Uterus (tissue), 2 donors: ENCODE measurements around the gene SSH2.

ENCODE experiments used
- POLR2A ChIP-seq, 2 donors: fragments of 450-650 bp; IDR thresholded peaks; one replicate each; pipeline ENCODE4 v1.6.1; 2016; ENCODE audit warnings: antibody characterized with exemption in 2 of 2, mild to moderate bottlenecking in 1 of 2, moderate library complexity in 1 of 2
- TF ChIP-seq, protein P1 (sequence below), 4 experiments: fragments of 200-600 bp in 2 of 4; fragments of 450-650 bp in 2 of 4; sonication (generic) in 2 of 4; IDR thresholded peaks; one replicate each; pipeline ENCODE4 v1.5.1; 2016 to 2019; ENCODE audit warnings: antibody characterized with exemption in 4 of 4, mild to moderate bottlenecking in 2 of 4, moderate library complexity in 1 of 4

DNA sequence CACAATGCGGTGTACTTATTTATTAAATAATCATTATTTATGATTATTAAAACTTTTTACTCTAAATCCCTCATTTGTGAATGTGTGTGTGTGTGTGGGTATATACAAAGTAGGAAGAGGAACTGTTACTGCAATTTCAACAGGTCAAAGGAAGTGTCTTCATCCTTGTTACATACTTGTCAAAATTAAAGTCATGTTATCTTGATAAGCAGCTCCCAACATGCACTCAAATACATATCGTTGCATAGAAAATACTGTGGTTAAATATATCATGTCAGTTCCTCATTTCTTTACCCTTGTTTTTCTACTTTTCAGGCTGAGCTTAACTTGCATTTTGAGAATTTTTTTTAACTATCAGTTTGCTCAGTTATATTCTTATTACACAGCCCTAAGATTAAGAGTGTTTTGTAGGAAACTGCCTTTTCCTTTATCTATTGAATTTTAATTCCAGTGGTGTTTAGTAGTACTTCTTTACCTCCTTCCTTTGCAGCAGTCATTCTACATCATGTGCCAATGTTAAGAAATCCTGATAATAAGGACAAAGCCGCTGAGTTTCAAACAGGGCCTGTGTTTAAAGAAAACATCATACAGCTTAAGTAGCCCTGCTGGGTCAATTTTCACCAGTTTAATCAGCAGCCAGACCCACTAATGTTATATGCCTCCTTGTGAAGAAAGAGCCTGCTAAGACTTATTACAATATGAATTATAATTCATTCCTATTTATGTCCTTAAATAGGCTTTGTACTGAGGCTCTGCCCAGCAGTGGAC lies 18.6 kb upstream of the SSH2 start:
- TF ChIP-seq, protein P1, sequence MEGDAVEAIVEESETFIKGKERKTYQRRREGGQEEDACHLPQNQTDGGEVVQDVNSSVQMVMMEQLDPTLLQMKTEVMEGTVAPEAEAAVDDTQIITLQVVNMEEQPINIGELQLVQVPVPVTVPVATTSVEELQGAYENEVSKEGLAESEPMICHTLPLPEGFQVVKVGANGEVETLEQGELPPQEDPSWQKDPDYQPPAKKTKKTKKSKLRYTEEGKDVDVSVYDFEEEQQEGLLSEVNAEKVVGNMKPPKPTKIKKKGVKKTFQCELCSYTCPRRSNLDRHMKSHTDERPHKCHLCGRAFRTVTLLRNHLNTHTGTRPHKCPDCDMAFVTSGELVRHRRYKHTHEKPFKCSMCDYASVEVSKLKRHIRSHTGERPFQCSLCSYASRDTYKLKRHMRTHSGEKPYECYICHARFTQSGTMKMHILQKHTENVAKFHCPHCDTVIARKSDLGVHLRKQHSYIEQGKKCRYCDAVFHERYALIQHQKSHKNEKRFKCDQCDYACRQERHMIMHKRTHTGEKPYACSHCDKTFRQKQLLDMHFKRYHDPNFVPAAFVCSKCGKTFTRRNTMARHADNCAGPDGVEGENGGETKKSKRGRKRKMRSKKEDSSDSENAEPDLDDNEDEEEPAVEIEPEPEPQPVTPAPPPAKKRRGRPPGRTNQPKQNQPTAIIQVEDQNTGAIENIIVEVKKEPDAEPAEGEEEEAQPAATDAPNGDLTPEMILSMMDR (IDR thresholded peaks at IDR 0.05) = no peak
- no peak for TF ChIP-seq POLR2A (IDR thresholded peaks at IDR 0.05)
